ENCODE results near the gene GPATCH2. TPM values are rescaled to one million over a fixed set of nuclear protein-coding genes. Genes with fewer than 3 reads are reported as not detected.

GPATCH2 gene
- total and polyA plus RNA-seq, 2 donors (not counting 1 experiment from before 2014, with no cell fraction given) = 4.7 to 14.7 TPM

DNA sequence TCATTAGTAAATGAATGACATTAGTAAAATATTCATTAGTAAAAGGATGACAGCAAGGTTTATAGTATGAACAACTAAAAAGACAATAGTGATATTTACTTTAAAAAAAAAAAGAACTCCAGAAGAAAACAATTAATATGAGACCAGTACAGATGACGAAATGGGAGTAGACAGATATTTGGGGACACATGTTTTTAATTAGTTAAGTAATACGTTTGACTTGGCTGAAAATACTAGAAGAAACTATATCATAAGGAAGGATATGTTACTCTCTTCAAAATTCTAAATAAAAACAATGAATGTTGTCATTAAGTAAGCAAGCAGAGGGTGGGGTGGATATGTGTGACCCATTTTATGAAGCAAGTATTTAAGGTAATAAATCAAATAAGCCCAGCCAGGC is 61.9 kb downstream of the GPATCH2 start:
- no peaks in the 10 kb centered on the region for H3K27me3 ChIP-seq (replicated peaks in 1 of 4; ENCODE audit: control extremely low read depth in 1 of 4, control insufficient read depth in 3 of 4, insufficient read depth in 4 of 4, low read length in 3 of 4)
- ATAC-seq (ENCODE audit: low read depth) (no peak), DNase-seq (no peak)
- no peak overlapping the region for H2AFZ ChIP-seq (ENCODE audit: insufficient read depth, low read depth, low read length, poor library complexity, severe bottlenecking)
- H3K79me2 ChIP-seq (ENCODE audit: control insufficient read depth, insufficient read depth, low read length) = no peaks in the 10 kb centered on the region
- ChIA-PET POLR2A (no interaction called here), CTCF (no interaction called here)
- H3K27ac Mint-ChIP-seq = no peak overlapping the region
- no peak overlapping the region for H3K9ac ChIP-seq (ENCODE audit: low read length)
- TF ChIP-seq, protein P1, sequence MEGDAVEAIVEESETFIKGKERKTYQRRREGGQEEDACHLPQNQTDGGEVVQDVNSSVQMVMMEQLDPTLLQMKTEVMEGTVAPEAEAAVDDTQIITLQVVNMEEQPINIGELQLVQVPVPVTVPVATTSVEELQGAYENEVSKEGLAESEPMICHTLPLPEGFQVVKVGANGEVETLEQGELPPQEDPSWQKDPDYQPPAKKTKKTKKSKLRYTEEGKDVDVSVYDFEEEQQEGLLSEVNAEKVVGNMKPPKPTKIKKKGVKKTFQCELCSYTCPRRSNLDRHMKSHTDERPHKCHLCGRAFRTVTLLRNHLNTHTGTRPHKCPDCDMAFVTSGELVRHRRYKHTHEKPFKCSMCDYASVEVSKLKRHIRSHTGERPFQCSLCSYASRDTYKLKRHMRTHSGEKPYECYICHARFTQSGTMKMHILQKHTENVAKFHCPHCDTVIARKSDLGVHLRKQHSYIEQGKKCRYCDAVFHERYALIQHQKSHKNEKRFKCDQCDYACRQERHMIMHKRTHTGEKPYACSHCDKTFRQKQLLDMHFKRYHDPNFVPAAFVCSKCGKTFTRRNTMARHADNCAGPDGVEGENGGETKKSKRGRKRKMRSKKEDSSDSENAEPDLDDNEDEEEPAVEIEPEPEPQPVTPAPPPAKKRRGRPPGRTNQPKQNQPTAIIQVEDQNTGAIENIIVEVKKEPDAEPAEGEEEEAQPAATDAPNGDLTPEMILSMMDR (IDR thresholded peaks at IDR 0.05) = no peak
- TF ChIP-seq EZH2 (IDR thresholded peaks at IDR 0.05; ENCODE audit: borderline replicate concordance, insufficient read depth, low read depth, low read length, poor library complexity, severe bottlenecking) = no peak
- no CpG with 5 or more reads among the region's 2 CpGs for WGBS (ENCODE audit: insufficient coverage)
- H3K4me3 Mint-ChIP-seq = no peak overlapping the region
- peaks cover 0 to 3% (median 0%) of the 10 kb centered on the region in 3 donors for H3K9me3 ChIP-seq (ENCODE audit: control extremely low read depth in 1 of 3, control insufficient read depth in 2 of 3, insufficient read depth in 1 of 3, low read length in 2 of 3)
- intact Hi-C loops (cut with micrococcal nuclease) = no loop called here
- H3K4me2 ChIP-seq (replicated peaks; ENCODE audit: low read depth, low read length, poor library complexity, severe bottlenecking) = no peak overlapping the region
- no peaks in the 10 kb centered on the region for H4K20me1 ChIP-seq (ENCODE audit: control insufficient read depth, insufficient read depth, low read length, poor library complexity, severe bottlenecking)
- H3K27ac ChIP-seq (ENCODE audit: low read length in 2 of 2) = no peak overlapping the region
- no peak overlapping the region for H3K4me3 ChIP-seq (ENCODE audit: control extremely low read depth in 1 of 5, extremely low read depth in 1 of 5, insufficient read depth in 1 of 5, low read depth in 2 of 5, low read length in 4 of 5)
- H3K4me1 Mint-ChIP-seq = no peaks in the 10 kb centered on the region
- no peaks in the 10 kb centered on the region for H3K36me3 ChIP-seq (replicated peaks in 1 of 2; ENCODE audit: control extremely low read depth in 1 of 2, control insufficient read depth in 1 of 2, extremely low read depth in 1 of 2, insufficient read depth in 2 of 2, low read length in 1 of 2)
- no peaks in the 10 kb centered on the region for H3K27me3 Mint-ChIP-seq
- H3K9me3 Mint-ChIP-seq (ENCODE audit: insufficient read depth) = peaks cover 3% of the 10 kb centered on the region
- H3K4me1 ChIP-seq (ENCODE audit: control insufficient read depth in 2 of 2, insufficient read depth in 2 of 2, low read length in 2 of 2) = no peaks in the 10 kb centered on the region

GRCh38 chr1:217568200-217568599 is 62.7 kb downstream of the GPATCH2 start:
- H4K20me1 ChIP-seq (ENCODE audit: control insufficient read depth, insufficient read depth, low read length, poor library complexity, severe bottlenecking) = no peaks in the 10 kb centered on the region
- Mint-ChIP-seq H3K4me1 (no peaks in the 10 kb centered on the region), H3K4me3 (no peak overlapping the region), H3K27me3 (no peaks in the 10 kb centered on the region), H3K9me3 (ENCODE audit: insufficient read depth) (peaks cover 3% of the 10 kb centered on the region), H3K27ac (no peak overlapping the region)
- no peak overlapping the region for H3K9ac ChIP-seq (ENCODE audit: low read length)
- CTCF ChIA-PET = no interaction called here
- H3K79me2 ChIP-seq (ENCODE audit: control insufficient read depth, insufficient read depth, low read length) = no peaks in the 10 kb centered on the region
- TF ChIP-seq, protein P1 (IDR thresholded peaks at IDR 0.05) = no peak
- no peak for TF ChIP-seq EZH2 (IDR thresholded peaks at IDR 0.05; ENCODE audit: borderline replicate concordance, insufficient read depth, low read depth, low read length, poor library complexity, severe bottlenecking)
- peaks cover 0 to 3% (median 0%) of the 10 kb centered on the region in 3 donors for H3K9me3 ChIP-seq (ENCODE audit: control extremely low read depth in 1 of 3, control insufficient read depth in 2 of 3, insufficient read depth in 1 of 3, low read length in 2 of 3)
- H3K27me3 ChIP-seq (replicated peaks in 1 of 4; ENCODE audit: control extremely low read depth in 1 of 4, control insufficient read depth in 3 of 4, insufficient read depth in 4 of 4, low read length in 3 of 4) = no peaks in the 10 kb centered on the region
- WGBS (ENCODE audit: insufficient coverage) = 100% methylated on average over 1 of the region's 4 CpGs
- H3K36me3 ChIP-seq (replicated peaks in 1 of 2; ENCODE audit: control extremely low read depth in 1 of 2, control insufficient read depth in 1 of 2, extremely low read depth in 1 of 2, insufficient read depth in 2 of 2, low read length in 1 of 2) = no peaks in the 10 kb centered on the region
- DNase-seq (no peak), ATAC-seq (ENCODE audit: low read depth) (no peak)
- intact Hi-C loops (cut with micrococcal nuclease) = no loop called here
- POLR2A ChIA-PET = no interaction called here
- no peak overlapping the region for H3K27ac ChIP-seq (ENCODE audit: low read length in 2 of 2)
- H3K4me1 ChIP-seq (ENCODE audit: control insufficient read depth in 2 of 2, insufficient read depth in 2 of 2, low read length in 2 of 2) = no peaks in the 10 kb centered on the region
- H3K4me3 ChIP-seq (ENCODE audit: control extremely low read depth in 1 of 5, extremely low read depth in 1 of 5, insufficient read depth in 1 of 5, low read depth in 2 of 5, low read length in 4 of 5) = no peak overlapping the region
- H2AFZ ChIP-seq (ENCODE audit: insufficient read depth, low read depth, low read length, poor library complexity, severe bottlenecking) = no peak overlapping the region
- no peak overlapping the region for H3K4me2 ChIP-seq (replicated peaks; ENCODE audit: low read depth, low read length, poor library complexity, severe bottlenecking)
